Measurements from ENCODE around the gene WDR33.
"Not testable (repeated sequence)": the region's sequence is repeated elsewhere in the genome, so short reads cannot be mapped to it uniquely, and the experiment has no call there.

Gene WDR33

DNA sequence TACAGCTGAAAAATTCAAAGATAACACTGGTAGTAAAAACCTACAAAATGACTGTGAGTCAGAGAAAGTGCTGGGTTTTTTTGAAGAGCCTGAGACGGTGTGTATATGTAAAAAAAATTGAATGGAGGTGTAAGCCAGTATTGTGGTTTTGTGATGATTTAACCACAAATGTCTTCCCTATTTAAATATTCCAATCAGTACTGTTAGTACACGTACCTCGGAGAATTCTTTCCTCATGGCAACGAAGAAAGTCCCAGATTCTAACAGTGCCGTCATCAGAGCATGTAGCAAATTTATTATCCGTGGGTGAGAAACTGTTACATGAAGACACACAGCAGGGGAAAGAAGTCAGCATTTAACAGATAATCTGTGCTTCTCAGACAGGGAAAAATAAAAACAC is 48.1 kb downstream of the WDR33 start:
- no peak for DNase-seq (ENCODE audit: low spot score)

DNA sequence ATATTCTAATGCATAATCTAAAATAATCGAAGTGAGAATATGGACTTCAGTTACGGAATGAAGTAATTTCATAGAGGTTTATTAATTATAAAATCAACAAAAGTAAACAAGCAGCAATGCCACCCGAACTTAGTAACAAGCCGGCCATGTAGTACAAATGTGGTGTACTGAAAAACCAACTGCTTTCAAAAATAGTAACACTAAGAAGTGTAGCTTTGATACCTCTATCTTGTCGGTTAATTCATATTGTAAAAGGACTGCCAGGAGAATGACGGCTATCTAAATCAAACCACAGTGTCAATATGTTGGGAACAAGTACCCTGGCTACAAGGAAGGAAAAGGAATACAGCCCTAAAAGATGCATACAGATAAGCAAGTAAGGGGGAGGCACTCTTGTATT is 48.5 kb downstream of the WDR33 start:
- no peak for DNase-seq (ENCODE audit: low spot score)

DNA sequence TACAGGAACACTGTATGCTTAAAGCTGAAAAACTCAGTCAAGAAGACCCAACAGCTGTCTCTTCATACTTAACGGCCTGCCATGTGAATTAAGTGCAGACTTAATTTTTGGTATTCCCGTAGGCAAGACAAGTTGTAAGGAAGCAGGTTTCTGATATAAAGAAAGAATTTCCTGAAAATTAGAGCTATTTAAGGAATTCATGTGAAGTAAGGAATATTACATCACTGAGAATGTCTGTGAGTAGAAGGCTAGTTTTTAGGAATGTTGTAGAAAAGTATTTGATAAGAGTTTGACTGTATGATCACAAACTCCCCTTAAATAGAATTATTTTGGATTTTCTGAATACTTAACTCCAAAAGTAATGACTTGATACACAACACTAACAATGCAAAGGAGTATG is 51.0 kb downstream of the WDR33 start:
- DNase-seq (ENCODE audit: low spot score), result no peak

DNA sequence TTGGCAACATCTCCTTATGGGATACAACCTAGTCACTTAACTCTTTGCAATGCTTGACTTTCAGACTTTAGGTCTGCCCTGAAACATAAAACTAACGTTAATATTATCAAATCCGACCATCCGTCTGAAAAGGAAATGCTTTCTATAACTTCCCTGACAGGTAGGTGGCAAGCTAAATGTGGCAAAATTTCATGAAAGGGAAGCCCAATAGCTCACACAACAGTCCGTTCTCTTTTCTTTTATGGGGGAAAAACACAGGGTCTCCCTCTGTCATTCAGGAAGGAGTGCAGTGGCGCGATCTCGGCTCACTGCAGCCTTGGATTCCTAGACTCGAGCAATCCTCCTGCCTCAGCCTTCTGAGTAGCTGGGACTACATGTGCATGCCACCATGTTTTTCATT is 56.8 kb downstream of the WDR33 start:
- DNase-seq (ENCODE audit: low spot score), result no peak

DNA sequence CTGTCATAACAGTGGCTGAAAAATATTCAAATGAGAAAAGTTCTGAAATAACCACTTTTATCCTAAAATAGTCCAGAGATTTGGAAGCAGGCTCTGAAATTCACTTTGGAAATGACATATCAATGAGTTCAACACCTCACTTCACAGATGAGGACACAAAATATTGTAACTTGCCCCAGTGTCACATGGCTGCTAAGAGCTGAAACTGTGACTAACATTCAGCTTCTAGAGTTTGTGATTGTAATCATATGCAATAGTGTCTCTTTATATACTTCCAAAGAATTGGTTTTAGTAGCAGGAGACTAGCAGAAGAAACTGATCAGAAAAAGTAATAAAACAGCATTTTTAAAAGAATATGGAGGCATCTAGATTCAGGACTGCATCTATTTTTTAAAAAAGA is 57.6 kb downstream of the WDR33 start:
- no peak for DNase-seq (ENCODE audit: low spot score)

DNA sequence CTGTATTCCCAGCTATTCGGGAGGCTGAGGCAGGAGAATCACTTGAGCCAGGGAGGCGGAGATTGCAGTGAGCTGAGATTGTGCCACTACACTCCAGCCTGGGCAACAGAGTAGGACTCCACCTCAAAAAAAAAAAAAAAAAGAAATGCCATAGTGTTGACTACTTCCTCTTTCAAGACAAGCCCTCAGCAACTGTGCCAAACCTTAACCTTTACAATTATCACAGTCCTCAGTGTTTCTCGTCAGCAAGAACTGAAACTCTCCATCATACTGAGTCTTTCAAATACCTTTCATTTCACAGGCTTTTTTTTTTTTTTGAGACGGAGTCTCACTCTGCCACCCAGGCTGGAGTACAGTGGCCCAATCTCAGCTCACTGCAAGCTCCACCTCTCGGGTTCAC is 61.4 kb downstream of the WDR33 start:
- DNase-seq (ENCODE audit: low spot score), result not testable (repeated sequence)

DNA sequence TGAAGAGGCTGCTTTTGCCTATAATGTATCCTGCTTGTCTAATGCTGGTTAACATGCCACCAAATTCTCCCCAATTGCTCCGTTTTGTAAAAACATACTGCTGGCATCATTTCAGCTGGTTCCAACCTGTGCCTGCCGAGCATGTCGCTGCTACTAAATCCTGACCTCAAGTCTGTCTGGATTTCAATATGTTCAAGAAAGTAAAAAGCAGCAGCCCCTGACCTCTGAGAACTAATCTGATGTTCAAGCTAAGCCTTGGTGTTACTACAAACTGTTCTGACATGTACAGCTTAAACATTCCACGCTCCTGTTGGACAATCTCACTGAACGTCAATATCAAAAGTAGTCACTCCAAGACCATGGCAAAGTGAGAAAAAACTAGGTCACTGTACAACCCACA is 63.4 kb downstream of the WDR33 start:
- no peak for DNase-seq (ENCODE audit: low spot score)

DNA sequence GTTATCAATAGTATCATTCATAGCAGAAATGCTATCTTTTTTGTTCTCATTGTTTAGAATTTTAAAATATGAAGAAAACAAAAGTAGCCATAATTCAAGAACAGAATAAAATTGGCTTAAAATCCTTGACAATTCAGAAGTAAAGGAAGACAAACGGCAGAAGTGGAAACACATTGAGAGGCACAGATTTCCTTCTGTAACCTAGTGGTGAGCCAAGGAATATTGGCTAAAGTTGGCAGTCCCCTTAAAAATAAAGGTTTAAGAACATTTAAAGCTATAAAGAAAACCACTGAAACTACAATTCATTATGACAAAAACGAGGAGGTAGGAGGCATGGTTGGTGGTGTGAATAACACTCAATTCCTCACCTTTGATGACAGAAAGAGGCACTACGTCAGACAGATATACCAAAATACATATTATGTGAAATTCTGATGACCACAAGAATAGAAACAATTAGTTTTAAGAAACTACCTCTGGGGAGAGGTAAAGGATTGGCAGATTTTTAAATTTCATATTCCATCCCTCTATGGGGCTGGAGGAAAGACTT is 67.4 kb downstream of the WDR33 start:
- DNase-seq (ENCODE audit: low spot score), result no peak

DNA sequence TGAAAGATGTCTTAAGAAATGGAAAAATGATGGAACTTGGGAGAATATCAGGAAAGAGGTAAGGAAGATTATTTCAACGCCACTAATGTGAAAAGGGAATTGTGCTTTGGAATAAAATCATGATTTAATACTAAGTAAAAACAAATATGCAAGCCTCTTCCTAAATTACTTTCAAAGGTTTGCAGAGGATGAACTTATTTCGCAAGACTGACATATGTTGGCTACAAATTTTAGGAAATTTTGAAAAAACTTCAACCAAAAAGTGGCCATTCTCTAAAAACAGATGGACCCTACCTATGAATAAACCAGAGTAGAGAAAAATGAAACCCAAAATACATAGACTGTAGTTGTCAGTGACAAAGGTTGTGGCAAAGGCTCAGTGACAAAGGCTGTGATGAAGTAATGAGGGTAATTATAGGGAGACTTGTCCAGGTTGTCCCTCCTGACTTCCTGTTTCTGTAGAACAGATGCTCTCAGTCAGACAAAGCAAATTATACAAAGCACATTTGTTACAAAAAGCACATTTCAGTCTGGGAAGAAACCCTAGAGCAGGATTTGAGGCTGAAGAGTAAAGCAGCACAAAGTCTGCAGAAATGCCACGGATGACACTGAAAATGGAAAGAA is 70.2 kb downstream of the WDR33 start:
- no peak for DNase-seq (ENCODE audit: low spot score)

DNA sequence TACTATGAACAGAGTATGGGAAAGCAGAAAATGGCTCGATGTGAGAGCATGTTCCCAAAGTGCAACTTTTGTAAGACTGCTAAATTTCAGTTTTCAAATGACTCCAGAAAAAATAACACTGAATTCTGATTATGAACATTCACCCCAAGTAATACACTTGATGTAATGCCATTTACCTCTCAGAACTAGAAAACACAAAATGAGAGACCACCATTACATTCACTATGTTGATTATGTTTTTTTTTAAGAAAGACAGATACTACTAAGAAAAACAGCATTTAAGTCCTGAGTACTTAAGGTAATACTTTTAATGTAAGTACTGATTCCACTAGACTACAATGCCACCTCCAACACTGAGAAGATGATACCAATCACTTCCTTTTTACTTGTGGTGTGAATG is 71.2 kb downstream of the WDR33 start:
- DNase-seq (ENCODE audit: low spot score), result no peak

DNA sequence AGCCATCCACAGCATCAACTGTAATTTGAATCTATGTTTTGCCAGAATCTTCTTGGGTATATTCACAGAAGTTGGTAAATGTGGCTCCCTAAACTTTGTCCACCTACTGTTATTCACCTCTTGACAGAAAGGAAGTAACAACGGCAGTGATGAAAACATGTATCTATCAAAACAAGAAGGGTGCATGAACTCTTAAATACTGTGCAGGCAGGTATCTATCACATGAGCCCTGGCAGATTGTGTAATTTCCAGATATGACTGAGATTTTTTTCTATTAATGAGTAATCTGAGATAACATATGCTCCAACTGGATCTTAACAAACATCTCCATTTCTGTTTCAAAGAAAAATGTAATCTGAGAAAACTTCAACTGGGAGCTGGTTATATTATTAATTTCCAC is 73.1 kb downstream of the WDR33 start:
- DNase-seq (ENCODE audit: low spot score), result no peak

DNA sequence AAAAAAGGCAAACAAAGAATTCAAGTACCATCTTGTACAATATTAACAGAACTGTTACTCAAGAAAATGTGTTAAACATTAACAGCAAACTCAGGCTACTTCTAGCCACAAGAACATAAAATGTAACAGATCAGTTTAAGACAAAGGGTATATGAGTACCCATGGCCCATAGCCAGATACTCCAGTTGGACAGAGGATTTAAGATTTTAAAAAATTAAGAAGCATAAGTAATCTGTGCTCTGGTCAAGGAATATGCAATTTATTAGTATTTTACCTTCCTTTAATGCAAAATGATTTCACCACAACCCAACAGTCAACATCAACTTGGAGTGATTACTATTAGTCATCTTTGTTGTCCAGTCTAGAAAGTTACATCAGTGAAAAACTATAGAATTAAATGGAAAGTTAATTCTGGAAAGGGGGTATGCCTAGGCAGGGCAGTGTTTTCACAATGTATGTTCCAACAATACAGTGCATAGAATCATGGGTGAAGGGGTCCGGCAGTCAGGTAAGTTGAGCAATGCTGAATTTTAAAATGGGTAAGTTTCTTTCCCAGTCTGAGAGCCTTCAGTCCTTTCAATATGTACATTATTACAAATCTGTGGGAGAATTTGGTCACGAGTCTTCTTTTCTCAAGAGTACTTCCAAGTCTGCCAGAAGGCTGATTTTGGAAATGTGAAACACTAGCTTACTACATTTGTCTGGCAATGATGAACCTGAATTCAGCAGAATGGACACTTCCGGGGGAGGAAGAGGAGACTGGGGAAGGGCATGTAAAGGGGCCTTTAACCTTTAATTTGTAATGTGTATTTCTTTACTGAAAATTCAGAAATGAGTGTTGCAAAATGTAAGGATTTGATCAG is 75.2 kb downstream of the WDR33 start:
- no peak for DNase-seq (ENCODE audit: low spot score)

DNA sequence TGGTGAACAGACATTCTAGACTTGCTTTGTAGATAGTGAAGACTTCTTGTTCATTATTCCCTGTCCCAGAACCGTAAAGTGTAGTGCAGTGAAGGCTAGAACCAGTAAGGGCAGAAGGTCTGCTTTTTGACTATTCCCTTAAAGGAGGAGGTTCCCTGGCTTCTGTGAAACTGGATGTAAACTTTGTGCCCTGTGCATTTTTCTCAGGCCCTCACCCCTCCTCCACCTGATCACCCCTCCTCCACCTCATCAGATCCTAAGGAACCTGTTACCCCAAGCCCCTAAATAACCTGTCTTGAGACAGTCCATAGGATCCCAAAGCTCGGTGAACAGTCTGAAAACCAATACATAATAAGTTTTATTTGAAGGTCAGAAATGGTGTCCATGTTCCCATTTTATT is 75.9 kb downstream of the WDR33 start:
- DNase-seq (ENCODE audit: low spot score), result no peak

DNA sequence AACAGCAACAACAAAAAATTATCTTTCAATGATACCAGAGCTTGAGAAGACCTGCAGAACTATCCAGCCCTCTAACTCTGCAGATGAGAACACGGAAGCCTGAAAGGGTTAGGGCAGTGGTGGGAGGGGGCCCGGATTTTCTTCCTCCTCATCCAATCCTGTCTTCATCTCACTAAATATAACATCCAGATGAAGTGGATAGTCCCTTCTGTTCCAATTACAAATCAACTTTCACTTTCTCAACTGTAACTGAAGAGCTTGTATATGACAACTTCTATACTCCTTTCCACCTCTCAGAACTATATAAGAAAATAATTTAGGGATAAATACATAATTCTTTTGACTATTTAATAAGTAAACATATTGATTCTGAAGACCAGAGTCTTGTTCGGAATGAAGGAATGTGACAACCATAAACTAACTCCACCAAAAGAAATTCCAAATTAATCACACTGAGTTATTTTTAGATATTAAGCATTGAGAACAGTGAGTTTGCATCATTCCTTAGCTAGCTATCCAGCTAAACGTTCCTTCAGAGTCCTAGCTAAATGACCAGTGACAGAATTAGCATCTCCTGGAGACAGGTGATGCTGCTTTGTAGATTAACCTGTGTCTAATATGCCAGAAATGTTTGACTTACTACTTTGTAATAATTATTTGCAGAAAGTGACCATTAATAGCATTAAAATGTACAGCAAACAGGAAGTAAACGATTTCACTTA is 77.0 kb downstream of the WDR33 start:
- no peak for DNase-seq (ENCODE audit: low spot score)

DNA sequence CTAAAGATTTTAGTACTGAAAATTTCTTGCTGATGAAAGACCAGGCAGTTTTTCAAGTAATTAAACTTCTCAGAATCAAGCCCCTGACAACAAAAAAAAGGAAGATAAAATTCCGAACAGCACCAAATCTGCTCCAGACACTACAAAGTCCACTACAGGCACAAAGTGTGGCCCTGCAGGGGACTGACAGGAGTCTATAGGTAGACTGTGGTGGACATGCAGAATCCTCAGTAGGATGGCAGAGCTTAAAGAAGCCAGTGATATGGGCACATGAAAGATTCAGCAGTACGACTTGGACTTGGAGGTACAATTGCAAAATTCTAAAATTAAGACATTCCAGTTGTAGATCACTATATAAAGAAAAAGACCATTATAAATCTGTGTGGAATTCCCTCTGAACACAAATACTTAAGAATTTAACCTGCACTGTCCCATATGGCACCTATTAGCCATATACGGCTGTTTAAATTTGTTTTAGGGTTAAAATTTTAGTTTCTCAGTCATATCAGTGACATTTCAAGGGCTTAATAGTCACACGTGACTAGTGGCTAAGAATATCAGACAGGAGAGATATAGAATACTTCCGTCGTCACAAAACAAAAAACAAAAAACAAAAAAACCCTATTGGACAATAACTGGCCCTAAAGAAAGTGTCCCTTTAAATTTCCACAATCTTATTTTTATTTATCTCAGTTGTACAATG is 77.7 kb downstream of the WDR33 start:
- no peak for DNase-seq (ENCODE audit: low spot score)

DNA sequence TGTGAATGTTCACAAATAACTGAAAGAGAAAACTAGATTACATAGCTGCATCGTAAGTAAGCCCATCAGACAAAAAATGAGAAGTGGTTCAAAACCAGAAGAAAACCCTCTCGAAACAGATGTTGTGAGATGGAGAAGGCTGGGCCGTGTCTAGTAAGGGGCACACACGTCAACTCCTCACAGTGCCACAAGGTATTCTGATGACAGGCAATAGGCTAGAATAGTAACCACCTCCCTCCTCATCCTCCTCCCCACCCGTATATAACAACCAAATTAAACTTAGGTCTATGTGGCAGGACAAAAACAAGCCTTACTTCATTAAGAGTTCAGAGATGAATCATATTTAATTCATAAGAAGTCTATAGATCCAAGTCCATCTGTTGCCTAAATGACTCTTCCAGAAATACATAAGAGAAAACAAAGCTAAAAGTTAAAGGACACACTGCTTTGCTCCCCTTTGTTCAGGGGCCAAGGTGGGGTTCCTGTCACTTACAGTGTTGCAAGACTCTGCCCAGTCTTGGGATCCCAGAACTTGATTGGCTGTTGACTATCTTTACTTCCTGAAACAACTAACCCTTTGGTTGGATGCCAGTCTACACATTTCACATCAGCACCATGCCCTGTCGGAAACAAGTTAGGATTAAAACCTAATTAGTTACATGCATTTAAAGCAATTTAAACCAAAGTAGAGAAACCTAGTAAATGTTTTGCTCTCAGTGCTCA is 84.7 kb downstream of the WDR33 start:
- DNase-seq (ENCODE audit: low spot score), result no peak

DNA sequence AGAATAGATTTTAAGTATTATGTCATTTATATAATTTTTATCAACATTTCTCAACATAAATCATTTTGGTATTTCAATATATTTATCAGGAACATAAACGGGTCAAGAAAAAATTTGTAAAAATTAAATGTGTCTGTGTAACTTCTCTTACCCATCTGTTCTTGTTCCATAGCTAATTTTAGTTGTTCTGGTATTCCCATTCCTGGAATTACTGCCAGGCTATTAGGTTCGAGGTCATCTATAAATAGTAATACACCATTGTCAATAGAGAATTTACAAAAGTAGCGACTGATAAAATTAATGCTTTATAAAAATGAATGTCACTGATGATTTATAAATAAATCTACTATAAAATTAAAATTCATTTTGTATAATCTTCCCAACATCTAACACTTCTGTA is 88.2 kb downstream of the WDR33 start:
- DNase-seq (ENCODE audit: low spot score), result no peak

DNA sequence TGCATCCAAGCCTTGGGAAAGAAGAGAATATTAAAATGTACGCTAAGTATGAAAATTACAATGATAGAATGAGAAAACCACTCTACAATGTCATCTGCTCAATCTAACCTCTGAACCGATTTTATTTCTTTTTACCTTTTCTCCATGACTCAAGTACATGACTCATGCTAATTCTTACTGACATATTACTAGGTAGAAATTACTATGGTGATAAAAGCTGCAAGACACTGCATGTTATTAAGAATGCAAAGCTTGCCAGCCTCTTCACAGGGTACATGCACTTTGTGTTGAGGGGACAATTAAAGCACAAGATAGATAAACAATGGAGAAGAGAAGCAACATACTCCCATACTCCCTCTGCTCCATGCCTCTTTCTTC is 89.0 kb downstream of the WDR33 start:
- no peak for DNase-seq (ENCODE audit: low spot score)

DNA sequence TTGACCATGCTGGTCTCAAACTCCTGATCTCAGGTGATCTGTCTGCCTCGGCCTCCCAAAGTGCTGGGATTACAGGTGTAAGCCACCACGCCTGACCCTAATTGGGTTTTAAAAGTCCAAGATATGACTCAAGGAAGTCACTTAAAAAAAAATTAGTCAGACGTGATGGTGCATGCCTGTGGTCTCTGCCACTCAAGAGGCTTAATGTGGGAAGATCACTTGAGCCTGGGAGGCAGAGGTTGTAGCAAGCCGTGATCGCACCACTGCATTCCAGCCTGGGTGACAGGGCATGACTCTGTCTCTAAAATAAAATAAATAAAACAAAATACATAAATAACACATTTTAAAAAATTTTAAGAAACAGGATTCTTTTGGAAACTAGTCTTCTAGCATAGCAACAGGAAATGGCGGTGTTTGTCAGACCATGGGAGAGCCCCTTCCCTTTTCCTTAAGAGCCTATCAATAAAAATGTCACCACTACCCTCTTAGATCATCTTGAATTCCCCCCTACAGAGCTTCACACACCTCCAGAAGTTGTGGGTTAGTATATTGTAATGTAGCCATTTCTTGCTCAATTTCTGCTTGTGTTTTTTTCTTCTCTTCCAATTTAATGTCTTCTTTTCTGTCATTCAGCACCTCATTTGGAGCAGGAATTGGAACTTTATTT is 89.5 kb downstream of the WDR33 start:
- no peak for DNase-seq (ENCODE audit: low spot score)

DNA sequence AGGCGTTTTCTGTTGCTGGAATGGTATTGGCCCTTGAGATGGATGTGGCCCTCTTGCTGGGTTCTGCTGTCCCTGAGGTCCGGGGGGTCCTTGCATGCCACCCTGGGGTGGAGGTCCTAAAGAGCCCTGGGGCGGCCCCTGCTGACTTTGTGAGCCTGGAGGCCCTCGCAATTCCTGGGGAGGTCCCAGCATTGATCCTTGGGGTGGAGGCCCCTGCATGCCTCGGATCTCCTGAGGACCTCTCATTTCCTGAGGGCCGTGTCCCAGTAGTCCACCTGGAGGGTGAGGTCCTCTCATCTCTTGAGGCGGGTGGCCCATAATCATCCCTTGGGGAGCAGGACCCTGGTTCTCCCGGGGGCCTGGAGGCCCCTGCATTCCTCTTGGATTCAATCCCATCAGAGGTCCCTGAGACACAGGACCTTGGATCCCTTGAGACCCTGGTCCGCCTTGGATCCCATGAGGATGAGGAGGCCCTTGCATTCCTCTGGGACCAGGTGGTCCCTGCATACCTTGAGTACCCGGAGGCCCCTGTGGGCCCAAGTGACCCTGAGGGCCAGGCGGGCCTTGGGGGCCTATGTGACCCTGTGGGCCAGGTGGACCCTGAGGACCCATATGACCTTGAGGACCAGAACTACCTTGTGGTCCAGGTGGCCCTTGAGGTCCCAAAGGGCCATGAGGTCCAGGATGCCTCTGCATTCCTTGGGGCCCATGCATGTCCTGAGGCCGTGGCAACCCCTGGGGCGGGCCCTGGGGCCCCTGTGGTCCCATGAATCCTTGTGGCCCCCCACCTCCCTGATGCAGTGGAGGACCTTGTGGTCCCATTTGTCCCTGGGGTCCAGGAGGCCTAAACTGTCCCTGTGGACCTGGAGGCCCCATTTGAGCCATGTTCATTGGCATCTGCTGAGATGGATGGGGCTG is 91.4 kb downstream of the WDR33 start:
- no peak for DNase-seq (ENCODE audit: low spot score)

Measured in hematopoietic multipotent progenitor cell treated with erythropoietin and hydrocortisone succinate and interleukin-3 and kit ligand, for 17 days (in vitro differentiated cells).